ENCODE measurements around the gene ABTB2. TPM values are rescaled to one million over a fixed set of nuclear protein-coding genes. Genes with fewer than 3 reads are reported as not detected.

The ABTB2 gene
- total and polyA plus RNA-seq, 9 of the 15 experiments (the other 6 are each of a cell fraction or from before 2014, with no cell fraction given): 0.03 to 0.18 (median 0.12) TPM; not detected in 2

DNA sequence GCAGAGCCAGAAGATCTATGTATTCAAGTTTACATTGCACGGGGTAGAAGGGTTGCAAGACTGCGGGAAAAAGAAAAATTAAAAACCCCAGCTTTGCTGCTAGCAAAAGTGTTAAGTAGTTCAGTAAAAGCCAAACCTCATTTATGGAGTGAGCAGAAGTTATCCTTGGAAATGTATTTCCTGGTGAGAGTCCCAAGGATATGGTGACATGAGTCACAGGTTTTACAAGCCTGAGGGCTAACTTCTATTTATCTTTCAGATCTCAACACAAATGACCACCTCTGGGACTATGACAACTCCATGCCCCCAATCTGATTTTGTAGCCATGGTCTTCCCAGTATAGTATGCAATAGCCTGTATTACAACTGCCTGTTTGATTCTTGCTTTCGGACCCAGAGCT lies 26.1 kb downstream of the ABTB2 start:
- no peak for ATAC-seq
- FAIRE-seq: no peak

DNA sequence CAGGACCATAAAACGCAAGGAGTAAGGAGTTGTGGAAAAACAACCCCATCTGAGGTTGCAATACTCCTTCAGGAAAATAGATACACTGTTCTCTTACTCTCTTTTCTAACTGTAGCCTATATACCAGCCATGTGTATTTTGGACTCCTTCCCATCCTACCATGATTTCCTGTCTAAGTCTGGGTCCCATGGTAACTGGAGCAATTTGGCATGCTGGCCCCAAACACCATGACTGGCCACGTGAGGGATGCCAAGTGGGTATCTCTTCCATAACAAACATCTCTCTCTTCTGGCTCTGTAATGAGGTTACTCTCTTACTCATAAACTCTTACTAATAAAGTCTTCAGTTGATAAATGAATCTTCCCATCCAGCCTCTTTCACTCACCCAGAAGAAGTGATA lies 26.5 kb downstream of the ABTB2 start:
- Histone ChIP-seq H3K9me1 (ENCODE audit: control insufficient read depth, insufficient read depth, low read length) (no peaks in the 10 kb centered on the region), H3K27me3 (ENCODE audit: control insufficient read depth in 2 of 2, insufficient read depth in 2 of 2, low read length in 2 of 2) (peaks cover 6 to 21% of the 10 kb centered on the region in 2 experiments; a peak in 3 of 5 replicates), H3K27ac (ENCODE audit: extremely low read depth, low read depth, low read length) (no peak overlapping the region), H3K9me3 (replicated peaks; ENCODE audit: control insufficient read depth, insufficient read depth, low read depth, low read length) (no peaks in the 10 kb centered on the region), H3K4me2 (ENCODE audit: insufficient read depth, low read length) (no peak overlapping the region), H3K4me1 (replicated peaks in 1 of 2; ENCODE audit: control insufficient read depth in 2 of 2, insufficient read depth in 2 of 2, low read length in 2 of 2) (no peaks in the 10 kb centered on the region), H4K20me1 (replicated peaks; ENCODE audit: control insufficient read depth, insufficient read depth, low read length) (no peaks in the 10 kb centered on the region), H3K36me3 (ENCODE audit: control insufficient read depth, insufficient read depth, low read length) (no peaks in the 10 kb centered on the region), H3K9ac (ENCODE audit: insufficient read depth in 1 of 2, low read depth in 2 of 2, low read length in 2 of 2) (no peak overlapping the region), H3K4me3 (no peak overlapping the region), H3K79me2 (ENCODE audit: control insufficient read depth, insufficient read depth, low read length) (no peaks in the 10 kb centered on the region), H2AFZ (ENCODE audit: low read depth, low read length) (no peak overlapping the region)
- BruUV-seq (replicated peaks): no TSS peak
- intact Hi-C loops (cut with micrococcal nuclease): no loop called here
- CTCF ChIA-PET (ENCODE audit: low intra/inter-chr PET ratio): no interaction called here
- DNase-seq (ENCODE audit: extremely low read depth in 1 of 4, low spot score in 3 of 4) (no peak), FAIRE-seq (no peak), ATAC-seq (no peak)
- TF ChIP-seq RBM15 (IDR thresholded peaks at IDR 0.05; ENCODE audit: insufficient read depth, low read length) (no peak), MTF1 (CRISPR knock-in tag; IDR thresholded peaks at IDR 0.05; ENCODE audit: borderline replicate concordance) (no peak), BACH1 (tag; IDR thresholded peaks at IDR 0.05) (no peak), ZNF282 (CRISPR knock-in tag; IDR thresholded peaks at IDR 0.05) (no peak), ZNF263 (CRISPR knock-in tag; IDR thresholded peaks at IDR 0.05; ENCODE audit: borderline replicate concordance) (no peak), TGIF2 (CRISPR knock-in tag; IDR thresholded peaks at IDR 0.05) (no peak), ZNF12 (CRISPR knock-in tag; IDR thresholded peaks at IDR 0.05) (no peak), ZNF584 (CRISPR knock-in tag; IDR thresholded peaks at IDR 0.05; ENCODE audit: low read depth) (no peak)
- TF ChIP-seq, protein P1, sequence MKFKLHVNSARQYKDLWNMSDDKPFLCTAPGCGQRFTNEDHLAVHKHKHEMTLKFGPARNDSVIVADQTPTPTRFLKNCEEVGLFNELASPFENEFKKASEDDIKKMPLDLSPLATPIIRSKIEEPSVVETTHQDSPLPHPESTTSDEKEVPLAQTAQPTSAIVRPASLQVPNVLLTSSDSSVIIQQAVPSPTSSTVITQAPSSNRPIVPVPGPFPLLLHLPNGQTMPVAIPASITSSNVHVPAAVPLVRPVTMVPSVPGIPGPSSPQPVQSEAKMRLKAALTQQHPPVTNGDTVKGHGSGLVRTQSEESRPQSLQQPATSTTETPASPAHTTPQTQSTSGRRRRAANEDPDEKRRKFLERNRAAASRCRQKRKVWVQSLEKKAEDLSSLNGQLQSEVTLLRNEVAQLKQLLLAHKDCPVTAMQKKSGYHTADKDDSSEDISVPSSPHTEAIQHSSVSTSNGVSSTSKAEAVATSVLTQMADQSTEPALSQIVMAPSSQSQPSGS (CRISPR knock-in tag; IDR thresholded peaks at IDR 0.05): no peak
- TF ChIP-seq, protein P2, sequence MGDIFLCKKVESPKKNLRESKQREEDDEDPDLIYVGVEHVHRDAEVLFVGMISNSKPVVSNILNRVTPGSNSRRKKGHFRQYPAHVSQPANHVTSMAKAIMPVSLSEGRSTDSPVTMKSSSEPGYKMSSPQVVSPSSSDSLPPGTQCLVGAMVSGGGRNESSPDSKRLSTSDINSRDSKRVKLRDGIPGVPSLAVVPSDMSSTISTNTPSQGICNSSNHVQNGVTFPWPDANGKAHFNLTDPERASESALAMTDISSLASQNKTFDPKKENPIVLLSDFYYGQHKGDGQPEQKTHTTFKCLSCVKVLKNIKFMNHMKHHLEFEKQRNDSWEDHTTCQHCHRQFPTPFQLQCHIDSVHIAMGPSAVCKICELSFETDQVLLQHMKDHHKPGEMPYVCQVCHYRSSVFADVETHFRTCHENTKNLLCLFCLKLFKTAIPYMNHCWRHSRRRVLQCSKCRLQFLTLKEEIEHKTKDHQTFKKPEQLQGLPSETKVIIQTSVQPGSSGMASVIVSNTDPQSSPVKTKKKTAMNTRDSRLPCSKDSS (IDR thresholded peaks at IDR 0.05; ENCODE audit: low read depth, partially characterized antibody): no peak
- in situ Hi-C loops (cut with MboI): loop anchor here (25.0 kb wide), 1 partner anchor 494 kb away; no protein-coding TSS in a partner anchor
- 0% methylated on average over 2 of the region's 2 CpGs for whole genome bisulfite sequencing (ENCODE audit: insufficient coverage, low coverage, missing lambda C conversion rate)
- POLR2A ChIA-PET: interaction anchor here (0.6 to 0.8 kb wide), 2 partner anchors 9 to 15 kb away, joined by 3 read pairs; no protein-coding TSS in a partner anchor

More for the DNA sequence above, 26.1 kb downstream of the ABTB2 start:
- no peak for DNase-seq (ENCODE audit: extremely low read depth in 1 of 4, low spot score in 3 of 4)
- 0% methylated on average over 3 of the region's 3 CpGs for WGBS (ENCODE audit: insufficient coverage, low coverage, missing lambda C conversion rate)
- Histone ChIP-seq H3K9ac (ENCODE audit: insufficient read depth in 1 of 2, low read depth in 2 of 2, low read length in 2 of 2) (no peak overlapping the region), H3K9me3 (replicated peaks; ENCODE audit: control insufficient read depth, insufficient read depth, low read depth, low read length) (no peaks in the 10 kb centered on the region), H3K27ac (ENCODE audit: extremely low read depth, low read depth, low read length) (no peak overlapping the region), H3K36me3 (ENCODE audit: control insufficient read depth, insufficient read depth, low read length) (no peaks in the 10 kb centered on the region), H2AFZ (ENCODE audit: low read depth, low read length) (no peak overlapping the region), H3K9me1 (ENCODE audit: control insufficient read depth, insufficient read depth, low read length) (no peaks in the 10 kb centered on the region), H3K79me2 (ENCODE audit: control insufficient read depth, insufficient read depth, low read length) (no peaks in the 10 kb centered on the region), H3K4me3 (no peak overlapping the region), H3K27me3 (ENCODE audit: control insufficient read depth in 2 of 2, insufficient read depth in 2 of 2, low read length in 2 of 2) (peaks cover 6 to 23% of the 10 kb centered on the region in 2 experiments; a peak in 4 of 5 replicates), H3K4me2 (ENCODE audit: insufficient read depth, low read length) (no peak overlapping the region), H4K20me1 (replicated peaks; ENCODE audit: control insufficient read depth, insufficient read depth, low read length) (no peaks in the 10 kb centered on the region), H3K4me1 (replicated peaks in 1 of 2; ENCODE audit: control insufficient read depth in 2 of 2, insufficient read depth in 2 of 2, low read length in 2 of 2) (no peaks in the 10 kb centered on the region)
- in situ Hi-C loops (cut with MboI) (loop anchor here (25.0 kb wide), 1 partner anchor 494 kb away; no protein-coding TSS in a partner anchor), intact Hi-C loops (cut with micrococcal nuclease) (no loop called here)
- POLR2A ChIA-PET: interaction anchor here (1.0 kb wide), 1 partner anchor 10 kb away, joined by 3 read pairs; no protein-coding TSS in a partner anchor
- no peak for TF ChIP-seq TBP (optimal IDR thresholded peaks at IDR 0.05; ENCODE audit: low read depth, low read length)
- CTCF ChIA-PET (ENCODE audit: low intra/inter-chr PET ratio): no interaction called here
- no TSS peak for BruUV-seq (replicated peaks)

Measured in K562 (cell line).